HG03139 (cell line): ENCODE results near the gene MYH11.

Experiments
- ATAC-seq: cut with Tn5 transposase; IDR thresholded peaks from one replicate; pipeline ENCODE4 v1.9.1; 2021; ENCODE audit not compliant: unreplicated experiment

The MYH11 gene

GRCh38 chr16:15856901-15857698 lies at the start of gene MYH11:
Gene MYH11 (minus strand): TSS chr16:15857028. CDS start chr16:15838252, 18,776 bp downstream.
- no peak for ATAC-seq

GRCh38 chr16:15906439-15906838 lies 49.6 kb upstream of the MYH11 start:
- no peak for ATAC-seq

- ATAC-seq: no peak
These were observed 47.1 kb upstream of the MYH11 start for GRCh38 chr16:15903960-15904359.

- ATAC-seq: no peak
These were observed 44.2 kb upstream of the MYH11 start for GRCh38 chr16:15900901-15901500.

- ATAC-seq: no peak
These were observed 43.5 kb upstream of the MYH11 start for GRCh38 chr16:15900357-15900756.

DNA sequence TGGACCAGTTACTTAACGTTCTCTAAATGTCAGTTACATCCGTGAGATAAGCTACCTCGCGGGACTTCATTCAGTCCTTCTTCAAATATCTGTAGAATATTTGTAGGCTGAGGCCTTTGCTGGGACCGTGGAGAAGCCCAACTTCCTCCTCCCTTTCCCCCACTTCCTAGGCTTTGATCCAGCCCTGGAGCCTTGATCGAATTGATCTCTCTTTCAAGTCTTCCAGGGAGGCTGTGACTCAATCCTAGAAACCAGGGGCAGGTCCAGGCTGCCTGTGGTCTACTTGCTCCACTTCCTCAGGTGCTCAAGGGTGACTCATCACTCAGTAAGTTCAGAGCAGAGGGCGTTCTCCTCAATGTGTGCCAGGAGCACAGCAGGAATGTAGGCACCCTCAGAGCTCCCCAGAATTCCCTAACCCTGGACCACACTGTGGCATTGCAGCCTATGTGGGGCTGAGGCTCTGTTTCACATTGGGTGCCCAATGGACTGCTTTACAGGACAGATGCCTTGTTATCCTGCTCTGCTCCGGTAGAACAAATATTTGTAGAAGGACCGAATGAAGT lies 42.8 kb upstream of the MYH11 start:
- no peak for ATAC-seq

- no peak for ATAC-seq
These were observed 41.8 kb upstream of the MYH11 start for GRCh38 chr16:15898654-15899053.

DNA sequence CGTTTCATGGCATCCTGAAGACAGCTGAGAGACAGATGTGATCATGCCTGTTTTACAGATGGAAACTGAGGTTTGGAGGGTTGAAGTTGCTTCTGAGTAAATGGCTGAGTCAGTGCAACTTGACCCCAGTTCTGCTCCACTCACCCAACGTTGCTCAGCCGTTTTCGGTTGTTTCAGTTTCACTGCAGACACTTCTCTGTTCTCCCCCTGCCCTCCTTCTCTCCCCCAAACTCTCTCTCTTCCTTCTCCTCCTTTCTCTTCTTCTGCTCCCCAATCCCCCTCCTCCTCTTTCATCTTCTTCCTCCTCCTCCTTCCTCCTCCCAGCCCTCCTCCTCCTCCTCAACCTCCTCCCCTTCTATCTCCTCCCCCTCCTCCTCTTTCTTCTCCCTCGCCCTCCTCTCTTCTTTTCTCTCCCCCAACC lies 41.0 kb upstream of the MYH11 start:
- peak; percentile 54 for ATAC-seq

DNA sequence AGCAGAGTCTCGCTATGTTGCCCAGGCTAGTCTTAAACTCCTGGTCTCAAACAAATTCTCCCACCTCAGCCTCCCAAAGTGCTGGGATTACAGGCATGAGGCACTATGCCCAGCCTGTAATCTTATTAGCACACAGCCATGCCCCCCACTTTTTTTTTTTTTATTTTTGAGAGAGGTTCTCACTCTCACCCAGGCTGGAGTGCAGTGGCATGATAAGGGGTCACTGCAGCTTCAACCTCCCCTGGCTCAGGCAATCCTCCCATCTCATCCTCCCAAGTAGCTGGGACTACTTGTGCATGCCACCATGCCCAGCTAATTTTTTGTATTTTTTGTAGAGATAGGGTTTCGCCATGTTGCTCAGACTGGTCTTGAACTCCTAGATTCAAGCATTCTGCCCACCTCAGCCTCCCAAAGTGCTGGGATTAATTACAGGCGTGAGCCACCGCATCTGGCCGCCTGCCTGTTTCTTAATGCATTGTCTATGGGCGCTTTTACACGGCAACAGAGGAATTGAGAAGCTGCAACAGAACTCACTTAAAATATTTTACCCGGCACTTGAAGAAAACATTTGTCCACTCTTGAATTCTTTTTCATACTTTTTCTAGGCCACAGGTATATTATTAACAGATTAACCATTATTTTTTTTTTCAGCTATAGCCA lies 40.4 kb upstream of the MYH11 start:
- ATAC-seq: no peak

DNA sequence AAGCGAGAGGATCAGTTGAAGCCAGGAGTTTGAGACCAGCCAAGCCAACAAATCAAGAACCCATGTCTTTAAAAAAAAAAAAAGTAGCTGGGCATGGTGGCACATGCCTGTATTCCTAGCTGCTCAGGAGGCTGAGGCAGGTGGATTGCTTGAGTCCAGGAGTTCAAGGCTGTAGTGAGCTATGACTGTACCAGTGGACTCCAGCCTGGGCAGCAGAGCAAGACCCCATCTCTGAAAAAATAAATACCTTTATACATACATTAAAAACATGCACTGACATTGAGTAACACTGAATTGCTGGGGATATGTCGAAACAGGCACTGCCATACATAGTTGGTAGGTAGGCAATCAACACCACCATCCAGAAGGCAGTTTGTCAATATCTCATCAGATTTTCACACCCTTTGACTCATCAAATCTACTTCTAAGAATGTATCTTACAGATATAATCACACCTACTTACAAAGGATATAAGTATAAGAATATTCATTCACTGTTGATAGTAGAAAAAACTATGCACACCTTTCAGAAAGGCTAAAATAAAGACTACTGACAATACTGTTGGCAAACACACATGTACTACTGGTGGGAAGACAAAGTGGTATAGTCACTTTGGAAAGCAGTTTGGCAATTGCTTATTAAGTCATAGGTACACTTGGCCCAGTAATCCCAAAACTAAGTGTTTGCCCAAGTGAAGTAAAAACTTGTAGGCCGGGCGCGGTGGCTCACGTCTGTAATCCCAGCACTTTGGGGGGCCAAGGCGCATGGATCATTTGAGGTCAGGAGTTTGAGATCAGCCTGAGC lies 37.9 kb upstream of the MYH11 start:
- ATAC-seq: no peak

DNA sequence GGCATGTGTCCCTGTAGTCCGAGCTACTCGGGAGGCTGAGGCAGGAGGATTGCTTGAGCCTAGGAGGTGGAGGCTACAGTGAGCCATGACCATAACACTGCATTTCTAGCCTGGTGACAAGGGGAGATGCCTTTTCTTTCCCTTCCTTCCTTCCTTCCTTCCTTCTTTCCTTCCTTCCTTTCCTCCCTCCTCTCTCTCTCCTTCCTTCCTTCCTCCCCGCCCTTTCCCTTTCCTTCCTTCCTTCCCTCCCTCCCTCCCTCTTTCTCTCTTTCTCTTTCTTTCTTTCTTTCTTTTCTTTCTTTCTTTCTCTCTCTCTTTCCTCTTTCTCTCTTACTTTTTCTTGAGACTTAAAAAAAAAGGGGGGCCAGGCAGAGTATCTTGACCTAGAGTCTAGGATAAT lies 34.7 kb upstream of the MYH11 start:
- no peak for ATAC-seq

DNA sequence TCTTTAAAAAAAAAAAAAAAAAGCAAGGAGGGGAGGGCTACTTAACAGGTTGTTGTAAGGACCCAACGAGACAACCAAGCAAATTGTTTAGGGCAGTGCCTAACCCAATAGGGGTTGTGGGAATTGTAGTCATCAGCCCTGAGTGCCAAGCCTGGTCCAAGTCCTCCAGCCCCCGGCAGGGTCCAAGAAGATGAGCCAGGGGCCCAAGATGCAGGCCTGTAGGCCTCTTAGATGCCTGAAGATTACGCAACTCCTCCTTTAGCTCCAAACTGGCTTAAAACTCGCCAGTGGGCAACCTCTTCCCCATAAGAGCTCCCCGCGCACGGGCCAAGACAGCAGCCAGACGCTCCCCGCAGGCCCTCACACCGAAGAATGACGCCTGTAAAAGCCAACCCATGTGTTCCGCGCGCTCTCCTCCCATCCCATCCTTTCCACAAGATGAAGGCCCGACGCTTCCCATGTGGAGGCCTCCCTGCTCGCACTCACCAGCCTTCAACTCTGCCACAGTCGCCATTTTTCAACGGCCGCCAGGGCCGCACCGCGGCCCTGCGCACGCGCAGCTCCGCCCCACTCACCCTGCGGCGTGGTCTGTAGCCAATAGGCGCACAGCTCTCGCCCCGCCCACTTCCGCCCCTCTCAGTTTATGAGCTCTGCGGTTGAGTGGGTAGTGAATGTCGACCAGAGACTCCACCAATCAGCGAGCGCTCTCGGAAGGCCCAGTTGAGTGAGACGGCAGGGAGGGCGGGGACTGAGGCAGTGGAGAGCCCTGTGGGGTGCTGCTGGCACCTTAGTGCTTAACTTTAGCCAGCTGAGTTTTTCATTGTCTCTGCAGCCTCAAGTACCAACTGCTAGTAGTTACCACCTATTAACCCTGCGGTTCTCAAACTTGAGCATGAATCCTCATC lies 31.5 kb upstream of the MYH11 start, which contains the start of gene CEP20:
TSS of gene CEP20 (minus strand) at position 532 of the 905 bp plus-strand sequence. CDS start at position 514, 18 bp downstream.
- ATAC-seq: peak; percentile 99

DNA sequence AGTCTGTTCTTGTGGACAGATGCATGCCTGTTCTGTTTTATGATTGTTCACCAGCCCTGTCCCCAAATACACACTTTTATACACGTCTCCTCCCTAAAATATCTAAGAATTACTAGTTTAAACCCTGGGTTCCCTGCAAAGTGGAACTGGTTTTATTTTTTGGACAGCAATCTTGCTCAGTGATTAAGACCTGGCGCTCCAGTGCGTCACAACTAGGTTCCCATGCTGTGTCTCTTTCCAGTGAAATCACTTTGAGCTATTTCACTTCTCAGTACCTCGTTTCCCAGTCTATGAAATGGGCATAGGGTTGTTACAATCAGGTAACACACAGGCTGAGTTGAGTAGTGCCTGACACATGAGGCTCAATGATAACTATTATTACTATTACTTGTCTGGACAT lies 30.5 kb upstream of the MYH11 start:
- no peak for ATAC-seq

DNA sequence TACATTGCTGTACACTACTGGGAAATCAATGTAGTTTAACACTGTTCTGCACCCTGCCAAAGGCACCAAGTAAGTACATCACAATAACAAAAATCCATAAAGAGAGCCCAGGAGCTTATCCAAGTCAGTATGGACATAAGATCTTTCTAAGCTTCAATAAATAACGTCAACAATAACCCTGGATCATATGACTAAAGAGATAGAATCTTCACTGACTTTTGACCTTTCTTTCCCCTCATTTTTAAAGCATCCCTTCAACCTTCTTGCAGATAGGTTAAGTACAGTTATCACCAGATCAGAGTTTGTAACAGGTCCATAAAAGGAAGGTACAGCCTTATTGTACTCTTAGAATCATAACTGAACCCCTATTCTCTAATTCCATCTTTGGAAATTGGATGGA lies 29.2 kb upstream of the MYH11 start:
- ATAC-seq: no peak

DNA sequence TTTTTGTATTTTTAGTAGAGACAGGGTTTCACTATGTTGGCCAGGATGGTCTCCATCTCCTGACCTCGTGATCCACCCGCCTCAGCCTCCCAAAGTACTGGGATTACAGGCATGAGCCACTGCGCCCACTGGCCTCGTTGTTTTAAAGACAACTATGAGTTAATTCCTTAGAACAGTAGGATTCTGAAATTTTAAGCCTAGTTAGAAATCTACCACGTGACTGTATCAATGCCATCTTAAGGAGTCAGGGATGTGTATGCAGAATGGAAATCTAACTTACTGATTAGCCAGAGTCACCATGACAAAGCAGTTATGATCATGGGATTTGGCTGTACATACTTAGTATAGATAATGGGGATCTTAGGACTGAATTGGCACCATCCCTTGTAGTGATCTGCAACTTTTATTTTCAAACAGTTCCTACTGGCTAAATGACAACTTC lies 28.8 kb upstream of the MYH11 start:
- ATAC-seq: no peak

GRCh38 chr16:15882563-15882962 lies 25.7 kb upstream of the MYH11 start:
- ATAC-seq: no peak

- no peak for ATAC-seq
These were observed 25.1 kb upstream of the MYH11 start for GRCh38 chr16:15881794-15882379.

- no peak for ATAC-seq
These were observed 23.8 kb upstream of the MYH11 start for GRCh38 chr16:15880434-15881308.
